IMR-90 (cell line): ENCODE data around the gene SLC25A12. TPM values are rescaled to one million over a fixed set of nuclear protein-coding genes. Genes with fewer than 3 reads are reported as not detected.

Source experiments
- ATAC-seq: fragments of 200-7000 bp; cut with Tn5 transposase; 2 replicates; pipeline ENCODE4 v1.9.1; 2020; ENCODE audit warnings: low read depth, mild to moderate bottlenecking, moderate library complexity
- BruUV-seq: library from RNA; stranded (reverse); fragments of 400-500 nt; replicated peaks from 2 replicates; lab custom pipeline; 2021; lab: Mats Ljungman, UMichigan
- CTCF ChIA-PET: fragments of 300-600 bp; formaldehyde crosslinking; extraction: SDS; loops from one replicate; lab custom pipeline; 2021; ENCODE audit warnings: antibody characterized with exemption; lab: Yijun Ruan, JAX
- POLR2A ChIA-PET: fragments of 300-600 bp; sonication (Branson Sonifier 250); formaldehyde crosslinking; loops from one replicate; lab custom pipeline; 2022; ENCODE audit warnings: antibody characterized with exemption; ENCODE audit not compliant: unreplicated experiment; lab: Charles Lee
- DNase-seq: peaks from one replicate; pipeline ENCODE4 v3.0.0; 2013
- H2AFZ ChIP-seq: replicated peaks from 2 replicates; pipeline ENCODE3; 2013; ENCODE audit warnings: low read length, mild to moderate bottlenecking; ENCODE audit not compliant: poor library complexity
- H2AK5ac ChIP-seq: 2 replicates; pipeline ENCODE4 v1.6.1; 2013; ENCODE audit warnings: low read depth, low read length, inconsistent platforms
- H2AK9ac ChIP-seq: replicated peaks from 2 replicates; pipeline ENCODE3; 2013; ENCODE audit warnings: mild to moderate bottlenecking, low read depth, low read length, moderate library complexity; ENCODE audit not compliant: poor library complexity
- H2BK120ac ChIP-seq: 2 replicates; pipeline ENCODE4 v1.6.1; 2013; ENCODE audit warnings: low read depth, low read length, inconsistent platforms
- H2BK15ac ChIP-seq: 3 replicates; pipeline ENCODE4 v1.6.1; 2013; ENCODE audit warnings: low read depth, low read length, inconsistent platforms
- H2BK20ac ChIP-seq: 2 replicates; pipeline ENCODE4 v1.6.1; 2013; ENCODE audit warnings: low read depth, mild to moderate bottlenecking, inconsistent platforms, low read length, moderate library complexity
- H2BK5ac ChIP-seq: 2 replicates; pipeline ENCODE4 v1.6.1; 2013; ENCODE audit warnings: mild to moderate bottlenecking, low read depth, low read length, inconsistent platforms; ENCODE audit not compliant: poor library complexity, severe bottlenecking
- H3K14ac ChIP-seq: replicated peaks from 2 replicates; pipeline ENCODE4 v1.6.1; 2013; ENCODE audit warnings: low read depth, low read length, inconsistent platforms
- H3K18ac ChIP-seq: 2 replicates; pipeline ENCODE4 v1.6.1; 2013; ENCODE audit warnings: low read depth, low read length, control low read depth
- H3K23ac ChIP-seq: 2 replicates; pipeline ENCODE4 v1.6.1; 2013; ENCODE audit warnings: low read depth, low read length, inconsistent platforms
- H3K27ac ChIP-seq: 2 replicates; pipeline ENCODE4 v1.5.1; 2013; ENCODE audit warnings: mild to moderate bottlenecking, control low read depth, low read length; ENCODE audit not compliant: insufficient read depth
- H3K27me3 ChIP-seq: 2 replicates; pipeline ENCODE4 v1.6.1; 2013; ENCODE audit warnings: low read length; ENCODE audit not compliant: control insufficient read depth, insufficient read depth
- H3K36me3 ChIP-seq: 2 replicates; pipeline ENCODE4 v1.6.1; 2013; ENCODE audit warnings: low read length, mixed read lengths; ENCODE audit not compliant: control insufficient read depth, insufficient read depth
- H3K4ac ChIP-seq: 2 replicates; pipeline ENCODE4 v1.6.1; 2013; ENCODE audit warnings: low read depth, low read length, inconsistent platforms
- H3K4me1 ChIP-seq: 2 replicates; pipeline ENCODE4 v1.6.1; 2013; ENCODE audit warnings: low read length, mixed read lengths; ENCODE audit not compliant: control insufficient read depth, insufficient read depth
- H3K4me2 ChIP-seq: 2 replicates; pipeline ENCODE4 v1.6.1; 2013; ENCODE audit warnings: low read depth, mild to moderate bottlenecking, control low read depth, low read length, moderate library complexity
- H3K4me3 ChIP-seq: 2 replicates; pipeline ENCODE4 v1.5.1; 2013; ENCODE audit warnings: low read depth, mild to moderate bottlenecking, control low read depth, low read length, moderate library complexity; ENCODE audit not compliant: insufficient read depth
- H3K56ac ChIP-seq: 2 replicates; pipeline ENCODE4 v1.6.1; 2013; ENCODE audit warnings: low read length, inconsistent platforms; ENCODE audit not compliant: insufficient read depth; ENCODE audit errors: extremely low read depth
- H3K79me1 ChIP-seq, 2 experiments: 2 replicates each; pipeline ENCODE4 v1.6.1; 2013; ENCODE audit warnings: low read length in 2 of 2, inconsistent platforms in 1 of 2, low read depth in 1 of 2
- H3K9ac ChIP-seq: 2 replicates; pipeline ENCODE4 v1.6.1; 2013; ENCODE audit warnings: low read depth, low read length, control low read depth
- H3K9me1 ChIP-seq: 2 replicates; pipeline ENCODE4 v1.6.1; 2013; ENCODE audit warnings: low read length, inconsistent platforms; ENCODE audit not compliant: insufficient read depth
- H3K9me3 ChIP-seq: 2 replicates; pipeline ENCODE4 v1.6.1; 2013; ENCODE audit warnings: low read length; ENCODE audit not compliant: control insufficient read depth, insufficient read depth
- H4K20me1 ChIP-seq: 2 replicates; pipeline ENCODE4 v1.6.1; 2013; ENCODE audit warnings: low read length, inconsistent platforms; ENCODE audit not compliant: insufficient read depth
- H4K5ac ChIP-seq: 2 replicates; pipeline ENCODE4 v1.6.1; 2013; ENCODE audit warnings: mild to moderate bottlenecking, low read depth, low read length, control low read depth
- H4K8ac ChIP-seq, 2 experiments: 2 replicates each; pipeline ENCODE4 v1.6.1; 2013; ENCODE audit warnings: low read depth in 2 of 2, low read length in 2 of 2, control low read depth in 1 of 2, inconsistent platforms in 1 of 2
- H4K91ac ChIP-seq: 2 replicates; pipeline ENCODE4 v1.6.1; 2013; ENCODE audit warnings: low read depth, low read length, inconsistent platforms; ENCODE audit not compliant: insufficient read depth
- BHLHE40 ChIP-seq: fragments of 150-350 bp; IDR thresholded peaks from 2 replicates; pipeline ENCODE4 v1.6.1; 2016; ENCODE audit warnings: mild to moderate bottlenecking, low read depth, low read length
- CEBPB ChIP-seq: IDR thresholded peaks from 2 replicates; pipeline ENCODE4 v1.6.1; 2012; ENCODE audit warnings: low read depth, low read length, improper control_type of control experiment
- ELK1 ChIP-seq: fragments of 150-350 bp; IDR thresholded peaks from 2 replicates; pipeline ENCODE4 v1.6.1; 2016; ENCODE audit warnings: low read depth, mild to moderate bottlenecking, low read length, moderate library complexity, borderline replicate concordance
- FOS ChIP-seq: fragments of 150-350 bp; IDR thresholded peaks from 2 replicates; pipeline ENCODE4 v1.6.1; 2016; ENCODE audit warnings: low read depth, low read length
- MAFK ChIP-seq: IDR thresholded peaks from 2 replicates; pipeline ENCODE4 v1.6.1; 2012; ENCODE audit warnings: low read depth, low read length, improper control_type of control experiment
- MAZ ChIP-seq: IDR thresholded peaks from 2 replicates; pipeline ENCODE4 v1.6.1; 2012; ENCODE audit warnings: low read depth, mild to moderate bottlenecking, low read length, improper control_type of control experiment, moderate library complexity, borderline replicate concordance
- MXI1 ChIP-seq: IDR thresholded peaks from 2 replicates; pipeline ENCODE4 v1.6.1; 2012; ENCODE audit warnings: low read depth, mild to moderate bottlenecking, low read length, moderate library complexity, borderline replicate concordance
- NFE2L2 ChIP-seq: fragments of 150-350 bp; IDR thresholded peaks from 2 replicates; pipeline ENCODE4 v1.6.1; 2016; ENCODE audit warnings: low read depth, mild to moderate bottlenecking, low read length
- POLR2A ChIP-seq: IDR thresholded peaks from 2 replicates; pipeline ENCODE4 v1.6.1; 2012; ENCODE audit warnings: mild to moderate bottlenecking, low read depth, low read length
- RCOR1 ChIP-seq: IDR thresholded peaks from 2 replicates; pipeline ENCODE4 v1.6.1; 2012; ENCODE audit warnings: mild to moderate bottlenecking, low read length, improper control_type of control experiment; ENCODE audit not compliant: insufficient replicate concordance
- WGBS, 2 experiments: methylation state at CpG; one replicate each; pipeline versions ENCODE4 v1.1.5 to v1.1.7; 2013; ENCODE audit warnings: missing lambda C conversion rate in 2 of 2; ENCODE audit not compliant: insufficient read length in 1 of 2; ENCODE audit errors: extremely low coverage in 2 of 2; 5-methylcytosine and 5-hydroxymethylcytosine counted together
- dilution Hi-C: fragments of 300-500 bp; cut with HindIII; formaldehyde crosslinking; loops from one replicate; pipeline ENCODE4 v1.14.3; 2018; ENCODE audit warnings: low sequenced_read_pairs; ENCODE audit not compliant: unreplicated experiment
- in situ Hi-C: fragments of 300-500 bp; cut with MboI; formaldehyde crosslinking; loops from 3 replicates; pipeline ENCODE4 v1.14.3; 2019; ENCODE audit warnings: low sequenced_read_pairs, inconsistent platforms, mixed read lengths
- intact Hi-C: fragments of 100-400 bp; cut with micrococcal nuclease; formaldehyde crosslinking; loops from 2 replicates; pipeline ENCODE4 v1.10.0; 2022
- polyA plus RNA-seq, 3 experiments: library from polyadenylated mRNA; depleted of rRNA; stranded (reverse); fragments of >200 nt; gene quantifications; 2 replicates each; pipeline ENCODE4 v1.2.3, GENCODE V29; 2012; ENCODE audit warnings: low replicate concordance in 1 of 3
- total RNA-seq: library from RNA; depleted of rRNA; stranded (reverse); fragments of >200 nt; gene quantifications from 2 replicates; pipeline ENCODE4 v1.2.3, GENCODE V29; 2012

Gene SLC25A12
- total and polyA plus RNA-seq, 2 of the 4 experiments (the other 2 are of a cell fraction) = 16.3 to 17.6 TPM

DNA sequence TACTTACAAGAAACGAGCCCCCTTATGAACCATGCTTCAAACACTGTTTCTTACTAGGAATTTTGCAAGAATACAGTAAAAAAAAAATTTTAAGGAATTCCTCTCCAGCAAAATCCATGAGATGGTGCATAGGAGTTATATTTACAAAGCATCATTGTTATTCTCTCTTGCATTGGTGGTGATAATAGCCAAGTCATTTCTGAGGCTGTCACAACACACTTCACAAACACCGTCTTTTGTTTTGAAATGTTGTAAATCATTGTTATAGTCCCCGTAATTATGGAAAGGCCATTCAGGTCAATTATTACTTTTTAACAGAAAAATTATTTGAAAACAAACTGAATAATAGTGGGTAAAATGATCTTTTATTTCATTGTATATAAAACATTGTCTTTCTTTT, 146.7 kb downstream of the SLC25A12 start:
- WGBS, 2 experiments = no CpG with 5 or more reads among the region's 3 CpGs
- no peak overlapping the region for H2AFZ ChIP-seq
- H3K79me1 ChIP-seq = peaks cover 8 to 19% of the 10 kb centered on the region in 2 experiments
- H3K4me1 ChIP-seq = no peaks in the 10 kb centered on the region
- ATAC-seq (no peak), DNase-seq (no peak)
- no peak overlapping the region for H3K14ac ChIP-seq
- H3K4me2 ChIP-seq = no peak overlapping the region
- H3K36me3 ChIP-seq = peaks cover 36% of the 10 kb centered on the region
- H4K91ac ChIP-seq = no peak overlapping the region
- intact Hi-C loops (no loop called here), in situ Hi-C loops (no loop called here), dilution Hi-C loops (no loop called here)
- H3K9me3 ChIP-seq = no peaks in the 10 kb centered on the region
- no peak overlapping the region for H2BK15ac ChIP-seq
- H4K20me1 ChIP-seq = no peaks in the 10 kb centered on the region
- no peak overlapping the region for H2BK5ac ChIP-seq
- CTCF ChIA-PET = no interaction called here
- H3K4me3 ChIP-seq = no peak overlapping the region
- no peak overlapping the region for H2BK20ac ChIP-seq
- H3K4ac ChIP-seq = no peak overlapping the region
- POLR2A ChIA-PET = no interaction called here
- no TSS peak for BruUV-seq
- H3K9ac ChIP-seq = no peak overlapping the region
- TF ChIP-seq RCOR1 (no peak), MAFK (no peak), MXI1 (no peak), CEBPB (no peak), BHLHE40 (no peak), MAZ (no peak), NFE2L2 (no peak), ELK1 (no peak), FOS (no peak), POLR2A (no peak)
- H3K27ac ChIP-seq = no peak overlapping the region
- no peak overlapping the region for H3K56ac ChIP-seq
- no peaks in the 10 kb centered on the region for H3K27me3 ChIP-seq
- H4K8ac ChIP-seq = no peak overlapping the region
- H3K9me1 ChIP-seq = 0 out of 2 replicates have a peak, but pooled peaks cover 3% of the 10 kb centered on the region
- H4K5ac ChIP-seq = no peak overlapping the region
- H2AK9ac ChIP-seq = no peak overlapping the region
- no peak overlapping the region for H2AK5ac ChIP-seq
- no peak overlapping the region for H3K23ac ChIP-seq
- no peak overlapping the region for H2BK120ac ChIP-seq
- no peak overlapping the region for H3K18ac ChIP-seq
